GM23338 (cell line): ENCODE results near the gene KAT2B. TPM values are rescaled to one million over a fixed set of nuclear protein-coding genes. Genes with fewer than 3 reads are reported as not detected.

Experiments
- ATAC-seq: fragments of 200-7000 bp; cut with Tn5 transposase; 3 replicates; pipeline ENCODE4 v1.9.1; 2020
- DNase-seq: peaks from one replicate; pipeline ENCODE4 v3.0.0-alpha.2; 2015; ENCODE audit warnings: low spot score
- H2AFZ ChIP-seq: fragments of 200-600 bp; sonication (generic); 2 replicates; pipeline ENCODE4 v1.8.0; 2016; ENCODE audit warnings: antibody characterized with exemption, mild to moderate bottlenecking, moderate library complexity
- H3F3A ChIP-seq: fragments of 200-600 bp; sonication (generic); replicated peaks from 2 replicates; pipeline ENCODE4 v1.8.0; 2017; ENCODE audit warnings: antibody characterized with exemption, mixed run types, low read depth
- H3K27ac ChIP-seq: fragments of 200-600 bp; sonication (generic); 2 replicates; pipeline ENCODE4 v1.6.1; 2016; ENCODE audit warnings: low read depth
- H3K27me3 ChIP-seq: fragments of 200-600 bp; sonication (generic); 2 replicates; pipeline ENCODE4 v1.8.0; 2016; ENCODE audit warnings: mild to moderate bottlenecking, mixed run types, moderate library complexity; ENCODE audit not compliant: insufficient read depth
- H3K36me3 ChIP-seq: fragments of 200-600 bp; sonication (generic); 2 replicates; pipeline ENCODE4 v1.8.0; 2016; ENCODE audit warnings: mild to moderate bottlenecking; ENCODE audit not compliant: insufficient read depth
- H3K4me1 ChIP-seq: fragments of 200-600 bp; sonication (generic); 2 replicates; pipeline ENCODE4 v1.8.0; 2016; ENCODE audit warnings: mild to moderate bottlenecking, moderate library complexity; ENCODE audit not compliant: insufficient read depth
- H3K4me2 ChIP-seq: fragments of 200-600 bp; sonication (generic); 2 replicates; pipeline ENCODE4 v1.7.1; 2017; ENCODE audit warnings: mixed run types
- H3K4me3 ChIP-seq: fragments of 200-600 bp; sonication (generic); 2 replicates; pipeline ENCODE4 v1.6.1; 2016; ENCODE audit warnings: mixed run types
- H3K79me2 ChIP-seq: fragments of 200-600 bp; sonication (generic); replicated peaks from 2 replicates; pipeline ENCODE4 v1.8.0; 2017; ENCODE audit warnings: mild to moderate bottlenecking; ENCODE audit not compliant: insufficient read depth
- H3K9me2 ChIP-seq: fragments of 200-600 bp; sonication (generic); 2 replicates; pipeline ENCODE4 v1.8.0; 2017; ENCODE audit not compliant: insufficient read depth
- H4K20me1 ChIP-seq: fragments of 200-600 bp; sonication (generic); replicated peaks from 2 replicates; pipeline ENCODE4 v1.8.0; 2017; ENCODE audit warnings: mild to moderate bottlenecking; ENCODE audit not compliant: insufficient read depth
- H3K27ac Mint-ChIP-seq: 2 replicates; pipeline ENCODE4 v1.8.0; 2020; ENCODE audit warnings: inconsistent platforms, mild to moderate bottlenecking, moderate library complexity, mixed read lengths
- H3K27me3 Mint-ChIP-seq: 3 replicates; pipeline ENCODE4 v1.8.0; 2022; ENCODE audit warnings: low read depth, mild to moderate bottlenecking, moderate library complexity, mixed read lengths, inconsistent platforms; ENCODE audit not compliant: insufficient read depth, poor library complexity
- H3K36me3 Mint-ChIP-seq: 3 replicates; pipeline ENCODE4 v1.8.0; 2021; ENCODE audit warnings: low read depth, mild to moderate bottlenecking, inconsistent platforms, moderate library complexity, mixed read lengths
- H3K4me1 Mint-ChIP-seq: 3 replicates; pipeline ENCODE4 v1.8.0; 2020; ENCODE audit warnings: mild to moderate bottlenecking, inconsistent platforms, mixed read lengths
- H3K4me3 Mint-ChIP-seq: 3 replicates; pipeline ENCODE4 v1.8.0; 2021; ENCODE audit warnings: moderate library complexity, mild to moderate bottlenecking, inconsistent platforms, mixed read lengths
- H3K9me3 Mint-ChIP-seq: 3 replicates; pipeline ENCODE4 v1.8.0; 2020; ENCODE audit warnings: moderate library complexity, mild to moderate bottlenecking, inconsistent platforms, mixed read lengths
- EZH2phosphoT487 ChIP-seq: fragments of 200-600 bp; sonication (generic); IDR thresholded peaks from one replicate; pipeline ENCODE4 v1.8.1; 2018; ENCODE audit warnings: antibody characterized with exemption; ENCODE audit not compliant: unreplicated experiment
- JUNB ChIP-seq: IDR thresholded peaks from one replicate; pipeline ENCODE4 v1.6.1; 2016; ENCODE audit warnings: antibody characterized with exemption; ENCODE audit not compliant: unreplicated experiment
- POLR2AphosphoS5 ChIP-seq: IDR thresholded peaks from 2 replicates; pipeline ENCODE4 v1.6.1; 2016; ENCODE audit warnings: antibody characterized with exemption, low read depth
- ZNF331 ChIP-seq: fragments of 250-450 bp; sonication (Bioruptor Pico); IDR thresholded peaks from 2 replicates; pipeline ENCODE4 v1.5.0; 2020; ENCODE audit warnings: low read depth, mild to moderate bottlenecking, moderate library complexity
- polyA plus RNA-seq: library from polyadenylated mRNA; unstranded; fragments of >200 nt; fragmentation: Nextera tagmentation; extraction: Ambion mirVana; gene quantifications from 2 replicates; pipeline ENCODE4 v1.2.1, GENCODE V29; 2016
- total RNA-seq: library from RNA; depleted of rRNA; stranded (reverse); fragments of >200 nt; shearing (Covaris generic); gene quantifications from 2 replicates; pipeline ENCODE4 v1.2.3, GENCODE V29; 2014
- TF ChIP-seq, protein P1 (sequence below): fragments of 250-450 bp; sonication (Bioruptor Pico); IDR thresholded peaks from 2 replicates; pipeline ENCODE4 v1.5.0; 2020; ENCODE audit warnings: mild to moderate bottlenecking, moderate library complexity

KAT2B gene
- total and polyA plus RNA-seq, 2 experiments from 2014 or later = 1.3 to 4.4 TPM

DNA sequence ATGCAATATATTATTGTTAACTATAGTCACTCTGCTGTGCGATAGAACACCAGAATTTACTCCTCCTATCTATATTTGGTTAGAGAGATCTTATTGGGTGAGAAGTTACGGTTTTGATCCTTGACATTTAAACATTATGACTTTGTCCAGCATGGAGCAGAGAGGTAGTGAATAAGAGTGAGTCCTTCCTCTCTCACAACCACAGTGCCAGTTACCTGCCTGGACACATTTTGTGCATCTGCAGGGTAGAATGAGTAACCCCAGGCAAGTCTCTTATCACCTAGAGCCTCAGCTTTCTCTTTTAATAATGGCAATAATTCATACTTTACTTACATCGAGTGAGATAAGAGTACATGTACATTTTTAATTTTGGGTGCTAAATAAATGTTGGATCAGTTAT is 24.1 kb downstream of the KAT2B start (continued):
- no peak for TF ChIP-seq JUNB
- TF ChIP-seq, protein P1, sequence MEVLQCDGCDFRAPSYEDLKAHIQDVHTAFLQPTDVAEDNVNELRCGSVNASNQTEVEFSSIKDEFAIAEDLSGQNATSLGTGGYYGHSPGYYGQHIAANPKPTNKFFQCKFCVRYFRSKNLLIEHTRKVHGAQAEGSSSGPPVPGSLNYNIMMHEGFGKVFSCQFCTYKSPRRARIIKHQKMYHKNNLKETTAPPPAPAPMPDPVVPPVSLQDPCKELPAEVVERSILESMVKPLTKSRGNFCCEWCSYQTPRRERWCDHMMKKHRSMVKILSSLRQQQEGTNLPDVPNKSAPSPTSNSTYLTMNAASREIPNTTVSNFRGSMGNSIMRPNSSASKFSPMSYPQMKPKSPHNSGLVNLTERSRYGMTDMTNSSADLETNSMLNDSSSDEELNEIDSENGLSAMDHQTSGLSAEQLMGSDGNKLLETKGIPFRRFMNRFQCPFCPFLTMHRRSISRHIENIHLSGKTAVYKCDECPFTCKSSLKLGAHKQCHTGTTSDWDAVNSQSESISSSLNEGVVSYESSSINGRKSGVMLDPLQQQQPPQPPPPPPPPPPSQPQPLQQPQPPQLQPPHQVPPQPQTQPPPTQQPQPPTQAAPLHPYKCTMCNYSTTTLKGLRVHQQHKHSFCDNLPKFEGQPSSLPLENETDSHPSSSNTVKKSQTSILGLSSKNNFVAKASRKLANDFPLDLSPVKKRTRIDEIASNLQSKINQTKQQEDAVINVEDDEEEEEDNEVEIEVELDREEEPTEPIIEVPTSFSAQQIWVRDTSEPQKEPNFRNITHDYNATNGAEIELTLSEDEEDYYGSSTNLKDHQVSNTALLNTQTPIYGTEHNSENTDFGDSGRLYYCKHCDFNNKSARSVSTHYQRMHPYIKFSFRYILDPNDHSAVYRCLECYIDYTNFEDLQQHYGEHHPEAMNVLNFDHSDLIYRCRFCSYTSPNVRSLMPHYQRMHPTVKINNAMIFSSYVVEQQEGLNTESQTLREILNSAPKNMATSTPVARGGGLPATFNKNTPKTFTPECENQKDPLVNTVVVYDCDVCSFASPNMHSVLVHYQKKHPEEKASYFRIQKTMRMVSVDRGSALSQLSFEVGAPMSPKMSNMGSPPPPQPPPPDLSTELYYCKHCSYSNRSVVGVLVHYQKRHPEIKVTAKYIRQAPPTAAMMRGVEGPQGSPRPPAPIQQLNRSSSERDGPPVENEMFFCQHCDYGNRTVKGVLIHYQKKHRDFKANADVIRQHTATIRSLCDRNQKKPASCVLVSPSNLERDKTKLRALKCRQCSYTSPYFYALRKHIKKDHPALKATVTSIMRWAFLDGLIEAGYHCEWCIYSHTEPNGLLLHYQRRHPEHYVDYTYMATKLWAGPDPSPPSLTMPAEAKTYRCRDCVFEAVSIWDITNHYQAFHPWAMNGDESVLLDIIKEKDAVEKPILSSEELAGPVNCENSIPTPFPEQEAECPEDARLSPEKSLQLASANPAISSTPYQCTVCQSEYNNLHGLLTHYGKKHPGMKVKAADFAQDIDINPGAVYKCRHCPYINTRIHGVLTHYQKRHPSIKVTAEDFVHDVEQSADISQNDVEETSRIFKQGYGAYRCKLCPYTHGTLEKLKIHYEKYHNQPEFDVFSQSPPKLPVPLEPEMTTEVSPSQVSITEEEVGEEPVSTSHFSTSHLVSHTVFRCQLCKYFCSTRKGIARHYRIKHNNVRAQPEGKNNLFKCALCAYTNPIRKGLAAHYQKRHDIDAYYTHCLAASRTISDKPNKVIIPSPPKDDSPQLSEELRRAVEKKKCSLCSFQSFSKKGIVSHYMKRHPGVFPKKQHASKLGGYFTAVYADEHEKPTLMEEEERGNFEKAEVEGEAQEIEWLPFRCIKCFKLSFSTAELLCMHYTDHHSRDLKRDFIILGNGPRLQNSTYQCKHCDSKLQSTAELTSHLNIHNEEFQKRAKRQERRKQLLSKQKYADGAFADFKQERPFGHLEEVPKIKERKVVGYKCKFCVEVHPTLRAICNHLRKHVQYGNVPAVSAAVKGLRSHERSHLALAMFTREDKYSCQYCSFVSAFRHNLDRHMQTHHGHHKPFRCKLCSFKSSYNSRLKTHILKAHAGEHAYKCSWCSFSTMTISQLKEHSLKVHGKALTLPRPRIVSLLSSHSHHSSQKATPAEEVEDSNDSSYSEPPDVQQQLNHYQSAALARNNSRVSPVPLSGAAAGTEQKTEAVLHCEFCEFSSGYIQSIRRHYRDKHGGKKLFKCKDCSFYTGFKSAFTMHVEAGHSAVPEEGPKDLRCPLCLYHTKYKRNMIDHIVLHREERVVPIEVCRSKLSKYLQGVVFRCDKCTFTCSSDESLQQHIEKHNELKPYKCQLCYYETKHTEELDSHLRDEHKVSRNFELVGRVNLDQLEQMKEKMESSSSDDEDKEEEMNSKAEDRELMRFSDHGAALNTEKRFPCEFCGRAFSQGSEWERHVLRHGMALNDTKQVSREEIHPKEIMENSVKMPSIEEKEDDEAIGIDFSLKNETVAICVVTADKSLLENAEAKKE = no peak
- no peak for TF ChIP-seq ZNF331 (CRISPR knock-in tag)
- TF ChIP-seq EZH2phosphoT487 = no peak

DNA sequence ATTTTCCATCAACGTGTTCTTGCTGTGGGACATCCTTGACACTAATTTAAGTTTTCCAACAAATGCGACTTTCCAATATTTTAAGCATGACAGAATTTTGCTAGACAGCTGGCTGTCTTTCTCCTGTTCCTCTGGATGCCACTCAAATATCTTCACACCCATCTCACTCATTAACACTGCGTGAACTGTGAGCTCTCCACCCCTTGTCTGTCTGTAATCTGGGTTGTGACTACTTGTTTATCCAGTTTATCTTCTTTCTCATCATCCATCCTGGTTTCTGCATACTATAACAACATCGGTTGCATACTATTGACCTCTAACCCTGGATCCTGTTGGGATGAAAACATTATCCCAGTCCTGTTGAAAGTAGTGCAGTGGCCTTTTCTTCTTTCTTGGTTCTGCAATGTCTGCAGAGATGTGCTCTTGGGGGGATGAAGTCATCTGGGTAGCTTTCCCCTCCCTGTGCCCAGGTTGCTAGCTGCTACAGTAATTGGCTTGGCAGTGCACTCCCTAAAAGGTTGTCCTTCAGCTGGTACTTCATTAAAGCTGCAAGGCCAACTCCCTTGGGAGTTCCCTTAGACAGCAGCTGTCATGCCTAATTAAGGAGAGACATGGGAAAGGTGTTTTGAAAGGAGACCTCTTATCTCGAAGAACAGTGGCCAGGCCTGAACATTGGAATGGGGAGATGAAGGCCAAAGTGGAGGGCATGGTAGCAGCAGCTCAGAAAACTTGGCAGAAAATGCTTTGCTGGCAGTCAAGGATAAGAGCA is 24.7 kb downstream of the KAT2B start:
- Histone ChIP-seq H3F3A (no peaks in the 10 kb centered on the region), H3K79me2 (no peaks in the 10 kb centered on the region), H3K4me1 (peaks cover 5% of the 10 kb centered on the region; the same call in 1 of the 2 replicates), H3K27me3 (peaks cover 25% of the 10 kb centered on the region), H2AFZ (no peak overlapping the region), H3K4me3 (no peak overlapping the region), H4K20me1 (no peaks in the 10 kb centered on the region; the same call in none of the 2 replicates), H3K9me2 (no peaks in the 10 kb centered on the region), H3K4me2 (no peak overlapping the region), H3K36me3 (no peaks in the 10 kb centered on the region), H3K27ac (no peak overlapping the region)
- no peak for ATAC-seq
- H3K4me3 Mint-ChIP-seq = no peak overlapping the region
- no peak overlapping the region for H3K27ac Mint-ChIP-seq
- H3K27me3 Mint-ChIP-seq = peaks cover 17% of the 10 kb centered on the region
- no peaks in the 10 kb centered on the region for H3K36me3 Mint-ChIP-seq
- peaks cover 9% of the 10 kb centered on the region; the same call in 2 of the 3 replicates for H3K4me1 Mint-ChIP-seq
- no peak for DNase-seq
- no peaks in the 10 kb centered on the region; the same call in 2 of the 3 replicates for H3K9me3 Mint-ChIP-seq
- no peak for TF ChIP-seq POLR2AphosphoS5
- TF ChIP-seq, protein P1 = no peak
